Lung (tissue), 12 donors: ENCODE data around the gene CMKLR1. TPM values are rescaled to one million over a fixed set of nuclear protein-coding genes. Genes with fewer than 3 reads are reported as not detected.
A peak's percentile ranks its signal among the peaks of the same experiment; 100 is the strongest.

Experiments used
- ATAC-seq: fragments of 200-7000 bp; cut with Tn5 transposase; one replicate; pipeline ENCODE4 v1.9.1; 2020; ENCODE audit warnings: moderate number of reproducible peaks; ENCODE audit not compliant: insufficient read depth, low FRiP score
- DNase-seq, 3 donors: peaks; one replicate each; pipeline ENCODE4 v3.0.0-alpha.2; 2013 to 2017
- H3K27ac ChIP-seq, 2 donors: one replicate each; pipeline ENCODE4 v1.5.1; 2013; ENCODE audit warnings: mild to moderate bottlenecking in 2 of 2, moderate library complexity in 2 of 2, control low read depth in 1 of 2, inconsistent platforms in 1 of 2, low read depth in 1 of 2, low read length in 1 of 2
- H3K27me3 ChIP-seq, 3 donors: one replicate each; pipeline ENCODE4 v1.5.1; 2013; ENCODE audit warnings: low read length in 2 of 3; ENCODE audit not compliant: control insufficient read depth in 3 of 3, insufficient read depth in 3 of 3
- H3K36me3 ChIP-seq, 4 donors: one replicate each; pipeline ENCODE4 v1.5.1; 2013; ENCODE audit warnings: low read length in 4 of 4, mild to moderate bottlenecking in 1 of 4, moderate library complexity in 1 of 4; ENCODE audit not compliant: control insufficient read depth in 4 of 4, insufficient read depth in 4 of 4
- H3K4me1 ChIP-seq, 5 donors: one replicate each; pipeline ENCODE4 v1.5.1; 2013; ENCODE audit warnings: low read length in 5 of 5, mild to moderate bottlenecking in 2 of 5, moderate library complexity in 1 of 5; ENCODE audit not compliant: control insufficient read depth in 5 of 5, insufficient read depth in 5 of 5
- H3K4me3 ChIP-seq: one replicate; pipeline ENCODE4 v1.5.1; 2013; ENCODE audit warnings: mild to moderate bottlenecking, control low read depth, moderate library complexity
- H3K9ac ChIP-seq, 2 donors: one replicate each; pipeline ENCODE4 v1.5.1; 2013; ENCODE audit warnings: low read length in 2 of 2, control low read depth in 1 of 2; ENCODE audit not compliant: insufficient read depth in 1 of 2
- H3K9me3 ChIP-seq, 4 donors: one replicate each; pipeline ENCODE4 v1.5.1; 2013; ENCODE audit warnings: low read length in 3 of 4, mild to moderate bottlenecking in 1 of 4, moderate library complexity in 1 of 4; ENCODE audit not compliant: control insufficient read depth in 4 of 4, insufficient read depth in 3 of 4
- CTCF ChIP-seq: IDR thresholded peaks from 2 replicates; pipeline ENCODE4 v1.5.1; 2012; ENCODE audit warnings: mild to moderate bottlenecking; ENCODE audit errors: control extremely low read depth, extremely low read depth
- WGBS, 2 donors: extraction: QIAGEN DNeasy Blood & Tissue Kit; methylation state at CpG; one replicate each; pipeline ENCODE4 v1.1.7; 2013; 5-methylcytosine and 5-hydroxymethylcytosine counted together
- polyA plus RNA-seq, 2 donors: library from polyadenylated mRNA; stranded (reverse); fragments of 200-250 nt; gene quantifications; one replicate each; pipeline ENCODE4 v1.2.1, GENCODE V29; 2013
- total RNA-seq, 2 donors: library from RNA; depleted of rRNA in 1 of 2; stranded (reverse); fragments of >200 nt in 1 of 2; gene quantifications; one replicate each; pipeline ENCODE4 v1.2.1, GENCODE V29; 2014 to 2021
- donor health status: control.
- donor health status: control.
- donor health status: Bipolar disorder and iron deficiency.
- donor health status: healthy.
- donor health status: DM: yes; HTN: yes; CAD: no.

Gene CMKLR1
- total and polyA plus RNA-seq, 4 donors: 4.4 to 20.5 (median 17.5) TPM

GRCh38 chr12:108315486-108316105, 23.5 kb downstream of the CMKLR1 start:
- WGBS, 2 donors: 82 to 85% methylated on average over 4 of the region's 4 CpGs
- no peak for DNase-seq
- Histone ChIP-seq H3K4me1 (peaks cover 5 to 34% (median 17%) of the 10 kb centered on the region in 5 donors), H3K27me3 (peaks cover 0 to 2% (median 0%) of the 10 kb centered on the region in 3 donors), H3K36me3 (peaks cover 0 to 1% (median 0%) of the 10 kb centered on the region in 4 donors), H3K4me3 (no peak overlapping the region), H3K27ac (peak overlapping the region in 1 of 2 donors; percentile 65), H3K9ac (no peak overlapping the region), H3K9me3 (no peaks in the 10 kb centered on the region)
- ATAC-seq: no peak
- TF ChIP-seq CTCF: no peak

- no peak for TF ChIP-seq CTCF
- no peak overlapping the region for H3K4me3 ChIP-seq
- peak overlapping the region; percentile 37 to 91 for H3K27ac ChIP-seq
- ATAC-seq: peak; percentile 66
- DNase-seq: peak; percentile 49 to 77 (median 72)
- peaks cover 0 to 1% (median 0%) of the 10 kb centered on the region in 4 donors for H3K36me3 ChIP-seq
- H3K9ac ChIP-seq: peak overlapping the region in 1 of 2 donors; percentile 43
- peaks cover 5 to 37% (median 17%) of the 10 kb centered on the region in 5 donors for H3K4me1 ChIP-seq
- no peaks in the 10 kb centered on the region for H3K27me3 ChIP-seq
- H3K9me3 ChIP-seq: no peaks in the 10 kb centered on the region
- WGBS, 2 donors: 12 to 23% methylated on average over 7 of the region's 7 CpGs
These were observed 25.3 kb downstream of the CMKLR1 start for GRCh38 chr12:108313606-108314351.

GRCh38 chr12:108313241-108313605, 25.9 kb downstream of the CMKLR1 start:
- peak overlapping the region; percentile 37 to 91 for H3K27ac ChIP-seq
- H3K36me3 ChIP-seq: no peaks in the 10 kb centered on the region
- ATAC-seq (no peak), DNase-seq (peak in 1 of 3 donors; percentile 59)
- WGBS, 2 donors: 12 to 23% methylated on average over 3 of the region's 3 CpGs
- H3K27me3 ChIP-seq: no peaks in the 10 kb centered on the region
- TF ChIP-seq CTCF: no peak
- peaks cover 5 to 43% (median 17%) of the 10 kb centered on the region in 5 donors for H3K4me1 ChIP-seq
- H3K9me3 ChIP-seq: no peaks in the 10 kb centered on the region
- no peak overlapping the region for H3K4me3 ChIP-seq
- peak overlapping the region in 1 of 2 donors; percentile 43 for H3K9ac ChIP-seq
